GM12878 (cell line): ENCODE data around the gene RNF40. TPM values are rescaled to one million over a fixed set of nuclear protein-coding genes. Genes with fewer than 3 reads are reported as not detected.

ENCODE experiments used
- BMI1 ChIP-seq: fragments of 450-650 bp; IDR thresholded peaks from 2 replicates; pipeline ENCODE4 v1.6.1; 2016; ENCODE audit warnings: mild to moderate bottlenecking, moderate library complexity, borderline replicate concordance
- CHD4 ChIP-seq: fragments of 200-600 bp; sonication (generic); IDR thresholded peaks from 2 replicates; pipeline ENCODE4 v1.6.1; 2016; ENCODE audit warnings: mild to moderate bottlenecking
- CREM ChIP-seq: IDR thresholded peaks from 2 replicates; pipeline ENCODE4 v1.6.1; 2014; ENCODE audit warnings: antibody characterized with exemption, low read depth
- GABPA ChIP-seq: IDR thresholded peaks from 2 replicates; pipeline ENCODE4 v1.6.1; 2014; ENCODE audit warnings: antibody characterized with exemption, low read depth, mild to moderate bottlenecking, inconsistent platforms
- GATAD2B ChIP-seq: fragments of 450-650 bp; conservative IDR thresholded peaks from 2 replicates; pipeline ENCODE4 v1.6.1; 2017; ENCODE audit warnings: low read depth, mild to moderate bottlenecking, moderate library complexity
- JUND ChIP-seq: IDR thresholded peaks from 2 replicates; pipeline ENCODE4 v1.6.1; 2012; ENCODE audit warnings: low read depth, mild to moderate bottlenecking, low read length, improper control_type of control experiment, moderate library complexity
- NBN ChIP-seq: fragments of 450-650 bp; IDR thresholded peaks from 2 replicates; pipeline ENCODE4 v1.6.1; 2016
- NR2C1 ChIP-seq: fragments of 450-650 bp; IDR thresholded peaks from 2 replicates; pipeline ENCODE4 v1.6.1; 2017; ENCODE audit warnings: antibody characterized with exemption, mild to moderate bottlenecking, moderate library complexity
- NR2F1 ChIP-seq: fragments of 450-650 bp; conservative IDR thresholded peaks from 2 replicates; pipeline ENCODE4 v1.6.1; 2017; ENCODE audit warnings: mild to moderate bottlenecking
- PAX5 ChIP-seq: IDR thresholded peaks from 2 replicates; pipeline ENCODE4 v1.6.1; 2011; ENCODE audit warnings: low read depth, low read length, borderline replicate concordance
- SMAD5 ChIP-seq: IDR thresholded peaks from 2 replicates; pipeline ENCODE4 v1.6.1; 2016; ENCODE audit warnings: antibody characterized with exemption, low read depth
- SMC3 ChIP-seq: IDR thresholded peaks from 2 replicates; pipeline ENCODE4 v1.6.1; 2011; ENCODE audit warnings: low read length, improper control_type of control experiment, borderline replicate concordance
- TAF1 ChIP-seq: IDR thresholded peaks from 2 replicates; pipeline ENCODE4 v1.6.1; 2011; ENCODE audit warnings: mild to moderate bottlenecking, low read depth, low read length, borderline replicate concordance
- TCF3 ChIP-seq: IDR thresholded peaks from 2 replicates; pipeline ENCODE4 v1.6.1; 2012; ENCODE audit warnings: low read depth, mild to moderate bottlenecking, low read length, borderline replicate concordance; ENCODE audit not compliant: insufficient read depth
- YBX1 ChIP-seq: fragments of 450-650 bp; IDR thresholded peaks from 2 replicates; pipeline ENCODE4 v1.6.1; 2016; ENCODE audit warnings: antibody characterized with exemption
- ZNF24 ChIP-seq: fragments of 450-650 bp; IDR thresholded peaks from 2 replicates; pipeline ENCODE4 v1.6.1; 2017; ENCODE audit warnings: antibody characterized with exemption, mild to moderate bottlenecking
- ZNF622 ChIP-seq: fragments of 450-650 bp; IDR thresholded peaks from 2 replicates; pipeline ENCODE4 v1.6.1; 2017; ENCODE audit warnings: mild to moderate bottlenecking, inconsistent platforms
- ZSCAN29 ChIP-seq: fragments of 450-650 bp; IDR thresholded peaks from 2 replicates; pipeline ENCODE4 v1.6.1; 2017; ENCODE audit warnings: mild to moderate bottlenecking, moderate library complexity
- polyA plus RNA-seq, 11 experiments: library from polyadenylated mRNA; depleted of rRNA in 4 of 11; unstranded in 6 of 11; stranded (reverse) in 5 of 11; fragments of >200 nt; fragmentation: Nextera tagmentation in 4 of 11; fragmentation: Illumina TruSeq in 1 of 11; extraction: Ambion mirVana in 4 of 11; extraction: Trizol in 1 of 11; gene quantifications; 1 replicate in 1 of 11; 2 replicates in 10 of 11; pipeline versions ENCODE4 v1.2.1 to v1.2.3, GENCODE V29; 2011 to 2016; ENCODE audit warnings: inconsistent platforms in 2 of 11, missing spikeins in 2 of 11, low read depth in 1 of 11
- total RNA-seq, 4 experiments: library from RNA; depleted of rRNA in 3 of 4; stranded (reverse); fragments of >200 nt in 3 of 4; fragmentation: Illumina TruSeq in 1 of 4; extraction: Trizol in 1 of 4; gene quantifications; 2 replicates each; pipeline versions ENCODE4 v1.2.1 to v1.2.3, GENCODE V29; 2013 to 2021
- TF ChIP-seq, protein P1 (sequence below): fragments of 450-650 bp; IDR thresholded peaks from 2 replicates; pipeline ENCODE4 v1.6.1; 2017; ENCODE audit warnings: mild to moderate bottlenecking, moderate library complexity
- TF ChIP-seq, protein P2 (sequence below): IDR thresholded peaks from 2 replicates; pipeline ENCODE4 v1.6.1; 2011; ENCODE audit warnings: borderline replicate concordance, low read depth, mild to moderate bottlenecking, moderate library complexity, mixed read lengths, low read length; ENCODE audit not compliant: insufficient read depth; ENCODE audit errors: extremely low read length
- TF ChIP-seq, protein P3 (sequence below): fragments of 450-650 bp; IDR thresholded peaks from 2 replicates; pipeline ENCODE4 v1.6.1; 2017; ENCODE audit warnings: borderline replicate concordance
- TF ChIP-seq, protein P4 (sequence below): fragments of 450-650 bp; IDR thresholded peaks from 2 replicates; pipeline ENCODE4 v1.6.1; 2016; ENCODE audit warnings: mild to moderate bottlenecking, moderate library complexity, borderline replicate concordance

RNF40 gene
- total and polyA plus RNA-seq, 10 of the 15 experiments (the other 5 are each of a cell fraction or from before 2014, with no cell fraction given): 3.7 to 97.6 (median 58.4) TPM

DNA sequence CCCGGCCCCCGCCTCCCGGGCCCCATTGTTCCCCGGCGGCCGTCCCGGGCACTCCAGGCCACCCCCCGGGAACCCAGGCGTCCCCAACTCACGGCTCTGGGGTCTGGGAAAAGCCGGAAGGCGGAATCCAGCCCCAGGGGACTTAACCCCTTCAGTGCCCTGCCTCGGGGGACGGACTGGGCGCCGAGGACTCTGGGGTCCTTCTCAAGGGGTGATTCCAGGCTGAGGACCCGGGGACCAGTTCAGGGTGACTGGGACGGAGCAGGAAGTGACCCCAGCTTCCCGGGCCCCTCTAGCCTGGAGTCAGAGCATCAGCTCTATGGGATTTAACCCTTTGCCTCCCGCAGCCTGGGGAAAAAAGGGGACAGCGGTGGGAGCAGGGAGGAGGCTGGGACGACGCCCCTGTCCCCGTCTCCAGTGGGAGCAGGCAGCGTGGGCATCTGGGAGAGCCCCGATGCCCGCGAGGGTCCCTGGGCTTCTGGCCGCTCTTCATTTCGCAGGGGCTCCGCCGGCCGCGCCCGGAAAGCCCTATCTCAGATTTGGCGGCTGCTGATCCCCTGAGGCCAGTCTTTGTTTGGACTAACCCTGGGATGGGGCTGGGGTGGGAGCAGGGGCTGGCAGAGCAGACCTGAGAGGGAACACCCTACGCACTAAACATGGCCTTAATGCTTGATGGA, 25.0 kb downstream of the RNF40 start, which contains the start of gene ZNF629 (continued):
- TF ChIP-seq, protein P1, sequence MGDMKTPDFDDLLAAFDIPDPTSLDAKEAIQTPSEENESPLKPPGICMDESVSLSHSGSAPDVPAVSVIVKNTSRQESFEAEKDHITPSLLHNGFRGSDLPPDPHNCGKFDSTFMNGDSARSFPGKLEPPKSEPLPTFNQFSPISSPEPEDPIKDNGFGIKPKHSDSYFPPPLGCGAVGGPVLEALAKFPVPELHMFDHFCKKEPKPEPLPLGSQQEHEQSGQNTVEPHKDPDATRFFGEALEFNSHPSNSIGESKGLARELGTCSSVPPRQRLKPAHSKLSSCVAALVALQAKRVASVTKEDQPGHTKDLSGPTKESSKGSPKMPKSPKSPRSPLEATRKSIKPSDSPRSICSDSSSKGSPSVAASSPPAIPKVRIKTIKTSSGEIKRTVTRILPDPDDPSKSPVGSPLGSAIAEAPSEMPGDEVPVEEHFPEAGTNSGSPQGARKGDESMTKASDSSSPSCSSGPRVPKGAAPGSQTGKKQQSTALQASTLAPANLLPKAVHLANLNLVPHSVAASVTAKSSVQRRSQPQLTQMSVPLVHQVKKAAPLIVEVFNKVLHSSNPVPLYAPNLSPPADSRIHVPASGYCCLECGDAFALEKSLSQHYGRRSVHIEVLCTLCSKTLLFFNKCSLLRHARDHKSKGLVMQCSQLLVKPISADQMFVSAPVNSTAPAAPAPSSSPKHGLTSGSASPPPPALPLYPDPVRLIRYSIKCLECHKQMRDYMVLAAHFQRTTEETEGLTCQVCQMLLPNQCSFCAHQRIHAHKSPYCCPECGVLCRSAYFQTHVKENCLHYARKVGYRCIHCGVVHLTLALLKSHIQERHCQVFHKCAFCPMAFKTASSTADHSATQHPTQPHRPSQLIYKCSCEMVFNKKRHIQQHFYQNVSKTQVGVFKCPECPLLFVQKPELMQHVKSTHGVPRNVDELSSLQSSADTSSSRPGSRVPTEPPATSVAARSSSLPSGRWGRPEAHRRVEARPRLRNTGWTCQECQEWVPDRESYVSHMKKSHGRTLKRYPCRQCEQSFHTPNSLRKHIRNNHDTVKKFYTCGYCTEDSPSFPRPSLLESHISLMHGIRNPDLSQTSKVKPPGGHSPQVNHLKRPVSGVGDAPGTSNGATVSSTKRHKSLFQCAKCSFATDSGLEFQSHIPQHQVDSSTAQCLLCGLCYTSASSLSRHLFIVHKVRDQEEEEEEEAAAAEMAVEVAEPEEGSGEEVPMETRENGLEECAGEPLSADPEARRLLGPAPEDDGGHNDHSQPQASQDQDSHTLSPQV: no peak
- TF ChIP-seq SMAD5 (no peak), ZSCAN29 (no peak), JUND (no peak), SMC3 (no peak), CREM (no peak), ZNF24 (no peak), NR2F1 (peak; percentile 33; the same call in 1 of the 2 replicates), TAF1 (peak; percentile 82), CHD4 (no peak), YBX1 (no peak), ZNF622 (no peak), BMI1 (no peak), GABPA (peak; percentile 79), NBN (no peak), NR2C1 (peak; percentile 80), PAX5 (no peak), GATAD2B (peak; percentile 35; the same call in 1 of the 2 replicates), TCF3 (no peak)
- TF ChIP-seq, protein P2, sequence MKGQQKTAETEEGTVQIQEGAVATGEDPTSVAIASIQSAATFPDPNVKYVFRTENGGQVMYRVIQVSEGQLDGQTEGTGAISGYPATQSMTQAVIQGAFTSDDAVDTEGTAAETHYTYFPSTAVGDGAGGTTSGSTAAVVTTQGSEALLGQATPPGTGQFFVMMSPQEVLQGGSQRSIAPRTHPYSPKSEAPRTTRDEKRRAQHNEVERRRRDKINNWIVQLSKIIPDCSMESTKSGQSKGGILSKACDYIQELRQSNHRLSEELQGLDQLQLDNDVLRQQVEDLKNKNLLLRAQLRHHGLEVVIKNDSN: no peak
- TF ChIP-seq, protein P3, sequence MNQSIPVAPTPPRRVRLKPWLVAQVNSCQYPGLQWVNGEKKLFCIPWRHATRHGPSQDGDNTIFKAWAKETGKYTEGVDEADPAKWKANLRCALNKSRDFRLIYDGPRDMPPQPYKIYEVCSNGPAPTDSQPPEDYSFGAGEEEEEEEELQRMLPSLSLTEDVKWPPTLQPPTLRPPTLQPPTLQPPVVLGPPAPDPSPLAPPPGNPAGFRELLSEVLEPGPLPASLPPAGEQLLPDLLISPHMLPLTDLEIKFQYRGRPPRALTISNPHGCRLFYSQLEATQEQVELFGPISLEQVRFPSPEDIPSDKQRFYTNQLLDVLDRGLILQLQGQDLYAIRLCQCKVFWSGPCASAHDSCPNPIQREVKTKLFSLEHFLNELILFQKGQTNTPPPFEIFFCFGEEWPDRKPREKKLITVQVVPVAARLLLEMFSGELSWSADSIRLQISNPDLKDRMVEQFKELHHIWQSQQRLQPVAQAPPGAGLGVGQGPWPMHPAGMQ: no peak
- TF ChIP-seq, protein P4, sequence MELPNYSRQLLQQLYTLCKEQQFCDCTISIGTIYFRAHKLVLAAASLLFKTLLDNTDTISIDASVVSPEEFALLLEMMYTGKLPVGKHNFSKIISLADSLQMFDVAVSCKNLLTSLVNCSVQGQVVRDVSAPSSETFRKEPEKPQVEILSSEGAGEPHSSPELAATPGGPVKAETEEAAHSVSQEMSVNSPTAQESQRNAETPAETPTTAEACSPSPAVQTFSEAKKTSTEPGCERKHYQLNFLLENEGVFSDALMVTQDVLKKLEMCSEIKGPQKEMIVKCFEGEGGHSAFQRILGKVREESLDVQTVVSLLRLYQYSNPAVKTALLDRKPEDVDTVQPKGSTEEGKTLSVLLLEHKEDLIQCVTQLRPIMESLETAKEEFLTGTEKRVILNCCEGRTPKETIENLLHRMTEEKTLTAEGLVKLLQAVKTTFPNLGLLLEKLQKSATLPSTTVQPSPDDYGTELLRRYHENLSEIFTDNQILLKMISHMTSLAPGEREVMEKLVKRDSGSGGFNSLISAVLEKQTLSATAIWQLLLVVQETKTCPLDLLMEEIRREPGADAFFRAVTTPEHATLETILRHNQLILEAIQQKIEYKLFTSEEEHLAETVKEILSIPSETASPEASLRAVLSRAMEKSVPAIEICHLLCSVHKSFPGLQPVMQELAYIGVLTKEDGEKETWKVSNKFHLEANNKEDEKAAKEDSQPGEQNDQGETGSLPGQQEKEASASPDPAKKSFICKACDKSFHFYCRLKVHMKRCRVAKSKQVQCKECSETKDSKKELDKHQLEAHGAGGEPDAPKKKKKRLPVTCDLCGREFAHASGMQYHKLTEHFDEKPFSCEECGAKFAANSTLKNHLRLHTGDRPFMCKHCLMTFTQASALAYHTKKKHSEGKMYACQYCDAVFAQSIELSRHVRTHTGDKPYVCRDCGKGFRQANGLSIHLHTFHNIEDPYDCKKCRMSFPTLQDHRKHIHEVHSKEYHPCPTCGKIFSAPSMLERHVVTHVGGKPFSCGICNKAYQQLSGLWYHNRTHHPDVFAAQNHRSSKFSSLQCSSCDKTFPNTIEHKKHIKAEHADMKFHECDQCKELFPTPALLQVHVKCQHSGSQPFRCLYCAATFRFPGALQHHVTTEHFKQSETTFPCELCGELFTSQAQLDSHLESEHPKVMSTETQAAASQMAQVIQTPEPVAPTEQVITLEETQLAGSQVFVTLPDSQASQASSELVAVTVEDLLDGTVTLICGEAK: peak; percentile 71
